Neural cell (in vitro differentiated cells): ENCODE data around the gene CIC. TPM values are rescaled to one million over a fixed set of nuclear protein-coding genes. Genes with fewer than 3 reads are reported as not detected.

ENCODE experiments used
- H2AFZ ChIP-seq: fragments of 200-600, 300-800 bp; sonication (generic), shearing (Covaris generic); 2 replicates; pipeline ENCODE4 v1.6.0; 2014; ENCODE audit warnings: low read depth, mild to moderate bottlenecking, antibody characterized with exemption, low read length, moderate library complexity
- H3F3A ChIP-seq: fragments of 200-600 bp; shearing (Covaris generic); 2 replicates; pipeline ENCODE4 v1.6.1; 2016; ENCODE audit warnings: mild to moderate bottlenecking, moderate library complexity, mixed read lengths, antibody characterized with exemption, low read length; ENCODE audit not compliant: insufficient read depth, poor library complexity, severe bottlenecking
- H3K27ac ChIP-seq: fragments of 200-600, 300-800 bp; sonication (generic), shearing (Covaris generic); 2 replicates; pipeline ENCODE4 v1.5.1; 2014; ENCODE audit warnings: mild to moderate bottlenecking, low read length, moderate library complexity
- H3K27me3 ChIP-seq: fragments of 300-800, 200-600 bp; sonication (generic), shearing (Covaris generic); 2 replicates; pipeline ENCODE4 v1.6.0; 2014; ENCODE audit warnings: mild to moderate bottlenecking, low read depth, low read length, moderate library complexity; ENCODE audit not compliant: insufficient read depth
- H3K36me3 ChIP-seq: fragments of 300-800, 200-600 bp; sonication (generic), shearing (Covaris generic); 2 replicates; pipeline ENCODE4 v1.5.1; 2014; ENCODE audit warnings: mild to moderate bottlenecking, antibody characterized with exemption, low read length, moderate library complexity; ENCODE audit not compliant: insufficient read depth
- H3K4me2 ChIP-seq: fragments of 300-800, 200-600 bp; sonication (generic), shearing (Covaris generic); 2 replicates; pipeline ENCODE4 v1.6.0; 2014; ENCODE audit warnings: mild to moderate bottlenecking, low read length
- H3K4me3 ChIP-seq: fragments of 300-800, 200-600 bp; sonication (generic), shearing (Covaris generic); 2 replicates; pipeline ENCODE4 v1.5.1; 2014; ENCODE audit warnings: mild to moderate bottlenecking, low read length, moderate library complexity
- H3K79me2 ChIP-seq: fragments of 200-600 bp; shearing (Covaris generic); replicated peaks from 2 replicates; pipeline ENCODE4 v1.6.0; 2014; ENCODE audit warnings: mild to moderate bottlenecking, low read length, moderate library complexity; ENCODE audit not compliant: insufficient read depth
- H3K9ac ChIP-seq: fragments of 300-800, 200-600 bp; sonication (generic), shearing (Covaris generic); 2 replicates; pipeline ENCODE4 v1.6.1; 2016; ENCODE audit warnings: mild to moderate bottlenecking, low read length, mixed read lengths
- H3K9me2 ChIP-seq: fragments of 200-600 bp; shearing (Covaris generic); 2 replicates; pipeline ENCODE4 v1.6.1; 2016; ENCODE audit warnings: mild to moderate bottlenecking, low read length, mixed read lengths; ENCODE audit not compliant: insufficient read depth
- H3K9me3 ChIP-seq: fragments of 200-600, 300-800 bp; sonication (generic), shearing (Covaris generic); 2 replicates; pipeline ENCODE4 v1.6.1; 2016; ENCODE audit warnings: mild to moderate bottlenecking, mixed run types, low read length, moderate library complexity, mixed read lengths
- H4K20me1 ChIP-seq: fragments of 200-600 bp; shearing (Covaris generic); 2 replicates; pipeline ENCODE4 v1.6.1; 2016; ENCODE audit warnings: mild to moderate bottlenecking, mixed run types; ENCODE audit not compliant: insufficient read depth
- CTCF ChIP-seq: fragments of 450-650 bp; IDR thresholded peaks from 2 replicates; pipeline ENCODE4 v1.5.1; 2014; ENCODE audit warnings: antibody characterized with exemption, mild to moderate bottlenecking, moderate library complexity; ENCODE audit not compliant: poor library complexity, severe bottlenecking
- EP300 ChIP-seq: fragments of 450-650 bp; conservative IDR thresholded peaks from 2 replicates; pipeline ENCODE4 v1.6.1; 2014; ENCODE audit warnings: antibody characterized with exemption, mild to moderate bottlenecking, moderate library complexity; ENCODE audit not compliant: poor library complexity, severe bottlenecking
- EZH2 ChIP-seq: fragments of 200-600, 300-800 bp; shearing (Covaris generic), sonication (generic); IDR thresholded peaks from 2 replicates; pipeline ENCODE4 v1.6.1; 2014; ENCODE audit warnings: antibody characterized with exemption, low read length, borderline replicate concordance, mild to moderate bottlenecking; ENCODE audit not compliant: insufficient read depth, poor library complexity, severe bottlenecking
- MXI1 ChIP-seq: fragments of 450-650 bp; conservative IDR thresholded peaks from 2 replicates; pipeline ENCODE4 v1.6.1; 2014; ENCODE audit warnings: antibody characterized with exemption, mild to moderate bottlenecking; ENCODE audit not compliant: poor library complexity, severe bottlenecking
- POLR2AphosphoS5 ChIP-seq: IDR thresholded peaks from 2 replicates; pipeline ENCODE4 v1.6.1; 2012
- RAD21 ChIP-seq: fragments of 450-650 bp; conservative IDR thresholded peaks from 2 replicates; pipeline ENCODE4 v1.6.1; 2014; ENCODE audit warnings: antibody characterized with exemption, mild to moderate bottlenecking, moderate library complexity
- REST ChIP-seq: IDR thresholded peaks from 2 replicates; pipeline ENCODE4 v1.6.1; 2012; ENCODE audit warnings: borderline replicate concordance
- SMC3 ChIP-seq: fragments of 450-650 bp; conservative IDR thresholded peaks from 2 replicates; pipeline ENCODE4 v1.6.1; 2014; ENCODE audit warnings: antibody characterized with exemption, mild to moderate bottlenecking, moderate library complexity; ENCODE audit not compliant: poor library complexity
- TAF1 ChIP-seq: IDR thresholded peaks from 2 replicates; pipeline ENCODE4 v1.6.1; 2012; ENCODE audit warnings: low read depth
- polyA plus RNA-seq: library from polyadenylated mRNA; depleted of rRNA; stranded (reverse); fragments of >200 nt; gene quantifications from 2 replicates; pipeline ENCODE4 v1.2.3, GENCODE V29; 2014

The CIC gene
- polyA plus RNA-seq, 1 donor from 2014 or later: 10.8 TPM

- Histone ChIP-seq H3K27ac (no peak overlapping the region), H3K4me2 (no peak overlapping the region), H3K9me3 (no peaks in the 10 kb centered on the region), H4K20me1 (no peaks in the 10 kb centered on the region), H3K36me3 (no peaks in the 10 kb centered on the region), H2AFZ (no peak overlapping the region), H3F3A (no peaks in the 10 kb centered on the region), H3K9me2 (no peaks in the 10 kb centered on the region), H3K9ac (no peak overlapping the region), H3K27me3 (no peaks in the 10 kb centered on the region), H3K4me3 (no peak overlapping the region), H3K79me2 (peaks cover 20% of the 10 kb centered on the region)
- TF ChIP-seq EZH2: no peak
- TF ChIP-seq CTCF: no peak
- no peak for TF ChIP-seq RAD21
- TF ChIP-seq REST: no peak
Observed at GRCh38 chr19:42250183-42250665, 18.8 kb upstream of the CIC start.

GRCh38 chr19:42250666-42251531 is 18.2 kb upstream of the CIC start:
- Histone ChIP-seq H3K4me3 (no peak overlapping the region), H3K27ac (no peak overlapping the region), H3K27me3 (no peaks in the 10 kb centered on the region), H3K4me2 (no peak overlapping the region), H3K79me2 (peaks cover 20% of the 10 kb centered on the region), H2AFZ (no peak overlapping the region), H3F3A (no peaks in the 10 kb centered on the region), H3K9me3 (no peaks in the 10 kb centered on the region), H3K9ac (no peak overlapping the region), H3K9me2 (no peaks in the 10 kb centered on the region), H4K20me1 (no peaks in the 10 kb centered on the region), H3K36me3 (no peaks in the 10 kb centered on the region)
- TF ChIP-seq POLR2AphosphoS5: no peak
- TF ChIP-seq TAF1: no peak
- TF ChIP-seq SMC3: no peak
- no peak for TF ChIP-seq EP300
- no peak for TF ChIP-seq RAD21
- TF ChIP-seq MXI1: no peak
- TF ChIP-seq EZH2: no peak
- TF ChIP-seq CTCF: no peak
- no peak for TF ChIP-seq REST
